GM21786 (cell line): Measurements from ENCODE around the gene BMP7.
"Not testable (repeated sequence)": the region's sequence is repeated elsewhere in the genome, so short reads cannot be mapped to it uniquely, and the experiment has no call there.

Experiments used
- ATAC-seq: cut with Tn5 transposase; IDR thresholded peaks from one replicate; pipeline ENCODE4 v1.9.1; 2021; ENCODE audit not compliant: unreplicated experiment

Gene BMP7

GRCh38 chr20:57197352-57198131, 68.9 kb downstream of the BMP7 start:
- ATAC-seq: no peak

DNA sequence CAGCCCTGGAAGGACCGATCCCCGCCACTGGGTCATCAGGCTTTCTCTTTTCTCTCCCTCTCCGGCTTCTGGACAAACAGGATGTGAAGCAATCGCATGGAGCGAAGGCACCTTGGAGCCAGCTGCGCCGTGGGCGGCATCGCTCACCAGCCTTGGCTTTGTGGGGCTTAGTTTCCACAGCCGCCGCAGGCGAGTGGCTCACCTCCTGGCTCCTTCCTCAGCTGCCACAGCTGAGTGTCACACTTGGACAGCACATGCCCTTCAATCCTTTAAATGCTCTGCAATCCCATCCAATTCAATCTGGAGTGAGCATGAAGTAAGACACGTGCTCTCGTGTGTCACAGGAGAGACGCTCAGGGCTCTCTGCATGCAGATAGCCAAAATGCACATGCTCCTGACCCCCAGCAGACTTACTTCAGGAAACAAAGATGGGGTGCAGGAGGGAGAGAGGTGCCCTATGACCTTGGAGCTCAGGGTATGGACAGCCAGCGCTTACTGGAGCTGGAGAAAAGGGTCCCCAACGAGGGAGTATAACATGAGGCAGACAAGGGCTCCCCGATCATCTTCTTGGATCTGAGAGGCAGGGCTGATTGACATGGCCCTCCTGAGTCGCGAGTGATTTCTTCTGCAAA, 70.9 kb downstream of the BMP7 start:
- ATAC-seq: no peak

- no peak for ATAC-seq
These were observed 71.4 kb downstream of the BMP7 start for GRCh38 chr20:57195023-57195422.

GRCh38 chr20:57194154-57194553, 72.3 kb downstream of the BMP7 start:
- ATAC-seq: no peak

DNA sequence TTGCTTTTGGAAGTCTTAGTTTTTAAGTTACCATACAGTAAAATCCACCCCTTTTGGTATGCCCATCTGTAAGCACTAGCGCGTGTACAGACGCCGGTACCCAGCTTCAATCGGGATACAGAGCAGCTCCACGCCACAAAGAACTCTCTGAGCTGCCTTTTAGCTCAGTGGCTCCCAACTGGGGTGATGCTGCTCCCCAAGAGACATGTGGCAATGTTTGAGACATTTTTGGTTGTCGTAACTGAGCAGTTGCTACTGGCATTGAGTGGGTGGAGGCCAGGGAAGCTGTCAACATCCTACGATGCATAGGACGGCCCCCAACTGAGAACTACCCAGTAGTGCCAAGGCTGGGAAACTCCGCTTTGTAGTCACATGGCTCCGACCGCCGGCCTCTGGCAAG, 73.3 kb downstream of the BMP7 start:
- no peak for ATAC-seq

GRCh38 chr20:57192311-57192710, 74.1 kb downstream of the BMP7 start:
- ATAC-seq: no peak

GRCh38 chr20:57191265-57191638, 75.2 kb downstream of the BMP7 start:
- not testable (repeated sequence) for ATAC-seq

- ATAC-seq: no peak
These were observed 75.7 kb downstream of the BMP7 start for GRCh38 chr20:57190536-57191264.

DNA sequence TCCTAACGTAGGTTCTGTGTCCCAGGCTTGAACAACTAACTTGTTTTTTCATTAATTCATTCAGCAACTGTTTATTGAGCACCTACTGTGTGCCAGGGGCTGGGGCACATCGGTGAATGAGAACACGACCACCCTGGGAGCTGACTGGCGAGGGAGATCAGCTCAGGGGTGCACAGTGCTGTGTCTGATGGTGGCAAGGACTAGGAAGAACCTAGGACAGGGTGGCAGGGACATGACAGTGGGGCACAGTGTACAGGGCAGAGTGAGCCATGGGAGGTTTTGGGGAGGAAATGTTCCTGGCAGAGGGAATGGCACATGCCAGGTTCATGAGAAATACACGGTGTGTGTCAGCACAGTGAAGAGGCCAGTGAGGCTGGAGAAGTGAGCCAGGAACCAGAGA, 76.7 kb downstream of the BMP7 start:
- no peak for ATAC-seq

GRCh38 chr20:57188576-57189079, 77.8 kb downstream of the BMP7 start:
- no peak for ATAC-seq

DNA sequence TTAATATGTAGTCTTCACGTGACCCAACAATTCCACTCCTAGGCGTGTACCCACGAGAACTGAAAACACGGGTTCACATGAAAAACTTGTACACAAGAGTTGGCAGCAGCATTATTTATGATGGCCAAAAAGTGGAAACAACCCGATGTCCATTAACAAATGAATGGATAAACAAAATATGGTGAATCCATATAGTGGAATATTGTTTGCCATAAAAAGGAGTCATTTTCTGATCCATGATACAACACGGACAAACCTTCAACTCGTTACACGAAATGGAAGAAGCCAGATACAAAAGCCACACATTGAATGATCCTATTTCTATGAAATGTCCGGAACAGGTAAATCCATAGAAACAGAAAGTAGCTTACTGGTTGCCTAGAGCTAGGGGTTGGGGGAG, 78.4 kb downstream of the BMP7 start:
- no peak for ATAC-seq

DNA sequence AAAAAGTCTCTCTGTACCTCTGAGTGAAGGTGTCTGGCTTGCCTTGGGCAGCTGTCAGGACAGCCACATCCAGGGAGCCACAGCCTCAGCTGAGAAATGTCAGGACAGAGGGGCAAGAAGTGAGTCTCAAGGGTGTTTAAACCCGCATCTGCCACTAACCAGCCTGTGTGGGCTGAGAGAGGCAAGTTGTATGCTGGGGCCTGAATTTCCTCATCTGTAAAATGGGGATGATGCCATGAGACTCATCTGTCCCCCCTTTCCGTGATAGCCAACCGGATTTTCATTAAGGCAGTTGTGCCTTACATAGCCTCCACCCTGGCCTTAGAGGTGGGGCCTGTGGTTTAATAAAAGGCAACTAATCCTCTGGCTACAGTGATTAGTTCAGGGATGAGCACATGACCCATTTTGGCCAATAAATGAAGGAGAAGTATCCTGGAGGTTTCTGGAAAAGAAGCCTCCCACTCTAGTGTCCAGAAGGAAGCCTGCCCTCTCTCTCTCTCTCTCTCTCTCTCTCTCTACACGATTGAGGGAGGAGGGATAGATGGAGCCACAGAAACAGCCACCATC, 79.3 kb downstream of the BMP7 start:
- no peak for ATAC-seq

DNA sequence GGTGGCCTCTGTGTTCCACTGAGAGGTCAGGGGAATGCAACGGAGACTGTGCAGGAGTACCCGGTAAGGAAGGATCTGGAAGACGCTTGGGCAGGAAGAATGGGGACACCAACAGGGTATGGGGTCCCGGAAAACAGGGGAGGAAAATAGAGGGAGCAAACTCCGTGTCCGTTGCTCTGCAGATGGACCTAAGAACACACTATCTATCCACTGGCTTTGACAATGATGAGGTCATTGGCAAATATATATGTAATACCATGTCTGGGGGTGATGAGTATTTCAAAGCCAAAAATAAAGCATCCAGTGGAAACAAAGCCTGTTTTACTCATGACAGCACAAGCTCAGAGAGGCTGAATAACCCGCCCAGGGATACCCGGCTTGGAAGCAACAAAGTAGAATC, 80.2 kb downstream of the BMP7 start:
- ATAC-seq: no peak

DNA sequence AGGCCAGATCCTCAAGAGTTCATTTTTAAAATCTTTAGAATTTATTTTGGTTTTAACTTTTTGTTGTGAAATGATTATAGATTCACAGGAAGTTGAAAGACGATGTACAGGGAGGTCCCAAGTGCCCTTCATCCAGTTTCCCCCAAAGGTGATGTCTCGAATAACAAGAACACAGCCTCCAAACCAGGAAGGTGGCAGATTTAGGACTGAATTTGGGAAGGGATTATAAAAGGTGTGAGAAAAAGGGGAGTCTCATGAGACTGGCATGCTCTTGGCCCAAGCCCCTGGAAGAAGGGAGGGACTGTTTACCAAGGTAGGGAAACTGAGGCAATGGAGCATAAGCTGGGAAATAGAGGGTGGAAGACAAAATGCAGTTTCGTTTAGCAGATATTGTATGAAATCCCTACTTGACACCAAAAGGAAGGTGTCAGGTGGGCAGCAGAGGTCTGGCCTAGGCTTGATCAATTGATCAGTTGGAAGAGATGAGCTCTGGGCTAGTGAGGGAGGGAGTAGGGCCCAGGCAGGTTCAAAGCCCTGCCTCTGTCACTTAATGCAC, 81.2 kb downstream of the BMP7 start:
- no peak for ATAC-seq

DNA sequence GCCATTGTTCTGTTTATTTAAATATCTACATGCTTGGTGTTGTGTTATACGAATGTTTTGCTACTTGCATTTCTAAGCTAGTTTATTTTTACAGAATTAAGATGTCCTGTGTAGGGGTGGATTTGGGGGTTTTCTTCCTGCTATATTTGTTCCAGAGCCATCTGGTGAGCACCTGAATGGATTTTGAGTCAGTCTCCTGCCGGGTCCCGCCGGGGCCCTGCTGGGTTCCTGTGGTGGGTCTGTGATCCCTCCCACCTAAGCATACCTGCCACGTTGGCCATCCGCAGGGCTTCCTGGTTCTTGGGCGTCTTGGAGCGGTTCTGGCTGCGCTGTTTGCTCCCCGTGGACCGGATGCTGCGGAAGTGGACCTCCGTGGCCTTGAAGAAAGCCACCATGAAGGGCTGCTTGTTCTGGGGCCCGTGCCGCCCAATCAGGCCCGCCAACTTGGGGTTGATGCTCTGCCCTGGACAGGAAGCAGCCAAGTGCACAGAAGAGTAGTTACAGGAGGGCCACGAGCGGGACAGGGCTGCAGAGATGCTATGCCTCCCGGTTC, 82.9 kb downstream of the BMP7 start:
- no peak for ATAC-seq

DNA sequence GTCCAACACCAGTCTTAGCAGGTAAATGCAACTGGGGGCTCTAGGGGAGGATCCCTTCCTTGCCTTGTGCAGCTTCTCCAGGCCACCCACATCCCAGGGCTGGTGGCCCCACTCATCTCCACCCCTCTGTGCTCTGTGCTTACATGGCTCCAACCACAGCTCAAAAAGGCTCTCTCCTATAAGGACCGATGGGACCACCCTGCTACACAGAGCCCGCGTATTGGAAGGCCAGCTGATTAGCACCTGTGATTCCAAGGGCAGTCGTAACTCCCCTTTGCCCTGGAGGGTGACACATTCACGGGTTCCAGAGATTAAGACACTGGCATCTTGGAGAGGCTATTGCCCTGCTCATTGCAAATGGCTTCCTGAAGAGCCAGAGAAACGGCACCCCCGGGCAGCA, 84.8 kb downstream of the BMP7 start:
- no peak for ATAC-seq

- ATAC-seq: no peak
These were observed 85.5 kb downstream of the BMP7 start for GRCh38 chr20:57180954-57181353.

DNA sequence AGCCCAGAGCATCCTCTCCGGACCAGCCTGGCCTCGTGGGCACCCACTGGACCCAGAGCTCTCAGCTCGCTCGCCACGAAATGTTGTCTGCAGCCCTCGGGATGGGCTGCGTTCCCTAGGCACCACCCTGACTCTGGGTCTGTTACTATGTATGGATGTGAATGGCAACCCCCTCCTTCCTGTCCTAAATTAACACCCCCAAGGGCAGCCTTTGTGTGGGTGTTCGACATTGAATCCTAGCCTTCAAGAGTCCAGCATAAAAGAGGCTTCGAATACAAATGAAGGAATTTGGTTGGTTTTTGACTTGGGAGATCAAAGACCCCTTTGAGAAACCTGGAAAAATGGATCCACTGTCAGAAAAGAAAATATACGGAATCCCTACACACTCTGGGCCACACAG, 86.1 kb downstream of the BMP7 start:
- no peak for ATAC-seq

DNA sequence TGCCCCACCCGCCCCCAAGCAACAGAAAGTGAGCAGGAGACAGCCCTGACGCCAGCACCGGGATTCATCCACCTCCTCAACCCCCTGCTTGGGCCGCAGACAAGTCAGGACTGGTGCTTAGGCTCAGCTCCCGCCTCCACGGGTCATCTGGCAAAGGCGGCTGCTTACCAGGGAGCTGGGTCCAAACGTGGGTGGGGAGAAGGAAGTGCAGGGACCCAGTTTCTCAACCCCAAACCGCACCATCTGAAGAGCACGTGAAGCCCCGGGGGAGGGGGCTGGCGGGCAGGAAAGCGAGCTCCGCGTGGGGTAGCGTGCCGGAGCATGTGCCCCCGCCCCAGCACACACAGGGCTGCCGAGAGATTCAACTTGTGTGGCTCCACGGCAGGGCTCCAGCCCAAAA, 87.2 kb downstream of the BMP7 start:
- ATAC-seq: no peak

GRCh38 chr20:57178582-57179111, 87.8 kb downstream of the BMP7 start:
- no peak for ATAC-seq
